HepG2 (cell line): Measurements from ENCODE around the gene TIRAP. TPM values are rescaled to one million over a fixed set of nuclear protein-coding genes. Genes with fewer than 3 reads are reported as not detected.

Experiments used
- ATAC-seq: fragments of 200-7000 bp; cut with Tn5 transposase; 3 replicates; pipeline ENCODE4 v1.9.1; 2020; ENCODE audit warnings: mild to moderate bottlenecking, moderate library complexity
- BruUV-seq: library from RNA; stranded (reverse); fragments of 400-500 nt; replicated peaks from 2 replicates; lab custom pipeline; 2021; lab: Mats Ljungman, UMichigan
- CTCF ChIA-PET: fragments of 300-600 bp; formaldehyde crosslinking; extraction: SDS; loops from one replicate; lab custom pipeline; 2021; ENCODE audit warnings: low total read pairs, inconsistent platforms, low intra/inter-chr PET ratio; lab: Yijun Ruan, JAX
- POLR2A ChIA-PET: fragments of 350-600 bp; sonication (Branson Sonifier 250); formaldehyde crosslinking; loops from one replicate; lab custom pipeline; 2020; ENCODE audit warnings: antibody characterized with exemption, inconsistent platforms; lab: Yijun Ruan, JAX
- DNase-seq: peaks from one replicate; pipeline ENCODE4 v3.0.0-alpha.2; 2015; ENCODE audit warnings: low spot score
- FAIRE-seq: peaks from 3 replicates; lab custom pipeline; 2011; peaks lifted over from hg19 to GRCh38; lab: Jason Lieb, UNC
- H2AFZ ChIP-seq: one replicate; pipeline ENCODE4 v1.6.1; 2011; ENCODE audit warnings: low read length, inconsistent platforms
- H3K27ac ChIP-seq: fragments of 300-600 bp; 3 replicates; pipeline ENCODE4 v1.8.0; 2011; ENCODE audit warnings: mixed run types, mild to moderate bottlenecking, mixed read lengths, low read length, inconsistent platforms; ENCODE audit not compliant: insufficient read depth; ENCODE audit errors: extremely low read length
- H3K27me3 ChIP-seq, 2 experiments: fragments of 200-600 bp in 1 of 2; 2 replicates in 1 of 2; 3 replicates in 1 of 2; pipeline versions ENCODE4 v1.6.0 to v1.8.0; 2011; ENCODE audit warnings: low read length in 2 of 2, mild to moderate bottlenecking in 2 of 2, moderate library complexity in 2 of 2, inconsistent platforms in 1 of 2; ENCODE audit not compliant: insufficient read depth in 2 of 2, control insufficient read depth in 1 of 2
- H3K36me3 ChIP-seq, 2 experiments: fragments of 200-600 bp in 1 of 2; replicated peaks in 1 of 2; 2 replicates in 1 of 2; 3 replicates in 1 of 2; pipeline versions ENCODE4 v1.5.1 to v1.8.0; 2011; ENCODE audit warnings: low read length in 2 of 2, inconsistent platforms in 1 of 2; ENCODE audit not compliant: insufficient read depth in 2 of 2, control insufficient read depth in 1 of 2
- H3K4me1 ChIP-seq: 2 replicates; pipeline ENCODE4 v1.5.1; 2012; ENCODE audit warnings: low read length, inconsistent platforms; ENCODE audit not compliant: insufficient read depth
- H3K4me2 ChIP-seq: 2 replicates; pipeline ENCODE4 v1.6.0; 2011; ENCODE audit warnings: low read depth, low read length, inconsistent platforms
- H3K4me3 ChIP-seq, 3 experiments: fragments of 200-600 bp in 1 of 3; sonication (generic), shearing (Covaris generic) in 1 of 3; replicated peaks in 1 of 3; 2 replicates each; pipeline ENCODE4 v1.5.1; 2011 to 2016; ENCODE audit warnings: low read length in 3 of 3, inconsistent platforms in 2 of 3, low read depth in 2 of 3, mild to moderate bottlenecking in 2 of 3, control low read depth in 1 of 3, mixed read lengths in 1 of 3; ENCODE audit not compliant: insufficient read depth in 1 of 3
- H3K79me2 ChIP-seq: one replicate; pipeline ENCODE4 v1.6.1; 2011; ENCODE audit warnings: low read length, inconsistent platforms; ENCODE audit not compliant: insufficient read depth
- H3K9ac ChIP-seq: 2 replicates; pipeline ENCODE4 v1.6.0; 2011; ENCODE audit warnings: mild to moderate bottlenecking, low read depth, low read length, inconsistent platforms; ENCODE audit not compliant: insufficient read depth
- H3K9me3 ChIP-seq: 2 replicates; pipeline ENCODE4 v1.5.1; 2012; ENCODE audit warnings: mild to moderate bottlenecking, low read length
- H4K20me1 ChIP-seq: 2 replicates; pipeline ENCODE4 v1.6.0; 2011; ENCODE audit warnings: inconsistent platforms, mild to moderate bottlenecking, low read length, moderate library complexity; ENCODE audit not compliant: insufficient read depth
- KDM3A ChIP-seq: IDR thresholded peaks from 2 replicates; pipeline ENCODE4 v1.6.1; 2018; ENCODE audit warnings: low read depth, missing compliant biosample characterization
- NCOA1 ChIP-seq: sonication (generic); formaldehyde crosslinking; IDR thresholded peaks from 2 replicates; pipeline ENCODE4 v1.9.0; 2021; ENCODE audit warnings: missing genetic modification reagents
- PTBP1 ChIP-seq: fragments of 200-400 bp; formaldehyde crosslinking; IDR thresholded peaks from 2 replicates; pipeline ENCODE4 v1.6.1; 2018; ENCODE audit warnings: low read length, low read depth; ENCODE audit not compliant: poor library complexity, severe bottlenecking
- THAP11 ChIP-seq: IDR thresholded peaks from 2 replicates; pipeline ENCODE4 v1.6.1; 2016; ENCODE audit warnings: missing biosample characterization, missing genetic modification reagents
- ZNF737 ChIP-seq: sonication (generic); formaldehyde crosslinking; IDR thresholded peaks from 2 replicates; pipeline ENCODE4 v1.5.0; 2020; ENCODE audit warnings: missing genetic modification reagents, mild to moderate bottlenecking, borderline replicate concordance
- WGBS: methylation state at CpG from one replicate; pipeline ENCODE4 v1.1.6; 2017; ENCODE audit warnings: low lambda C conversion rate; 5-methylcytosine and 5-hydroxymethylcytosine counted together
- in situ Hi-C: cut with HindIII; loops from 2 replicates; pipeline ENCODE4 v1.10.0; 2017; ENCODE audit warnings: low pct_unique_long_range_greater_than_20kb; ENCODE audit not compliant: extremely low pct_ligation_motif_present
- intact Hi-C: fragments of 100-400 bp; cut with micrococcal nuclease; formaldehyde crosslinking; loops from one replicate; pipeline ENCODE4 v1.10.0; 2022; ENCODE audit not compliant: unreplicated experiment
- polyA plus RNA-seq, 8 experiments: library from polyadenylated mRNA; depleted of rRNA in 3 of 8; stranded (reverse) in 7 of 8; unstranded in 1 of 8; fragments of >200 nt; fragmentation: Illumina TruSeq in 4 of 8; extraction: Trizol in 4 of 8; gene quantifications; 2 replicates each; pipeline versions ENCODE4 v1.2.1 to v1.2.3, GENCODE V29; 2011 to 2016; ENCODE audit warnings: low read depth in 4 of 8, missing spikeins in 1 of 8, mixed read lengths in 1 of 8; ENCODE audit not compliant: insufficient read depth in 1 of 8
- total RNA-seq, 5 experiments: library from RNA; depleted of rRNA; stranded (reverse); fragments of >200 nt; fragmentation: Illumina TruSeq; extraction: Trizol; gene quantifications; 2 replicates each; pipeline ENCODE4 v1.2.3, GENCODE V29; 2016; ENCODE audit warnings: low read depth in 1 of 5
- TF ChIP-seq, protein P1 (sequence below): sonication (generic); formaldehyde crosslinking; IDR thresholded peaks from 2 replicates; pipeline ENCODE4 v1.8.0; 2023; ENCODE audit warnings: mild to moderate bottlenecking, missing genetic modification reagents

TIRAP gene
- total and polyA plus RNA-seq, 2 of the 13 experiments (the other 11 are each of a cell fraction or from before 2014, with no cell fraction given): 5.4 to 5.7 TPM

DNA sequence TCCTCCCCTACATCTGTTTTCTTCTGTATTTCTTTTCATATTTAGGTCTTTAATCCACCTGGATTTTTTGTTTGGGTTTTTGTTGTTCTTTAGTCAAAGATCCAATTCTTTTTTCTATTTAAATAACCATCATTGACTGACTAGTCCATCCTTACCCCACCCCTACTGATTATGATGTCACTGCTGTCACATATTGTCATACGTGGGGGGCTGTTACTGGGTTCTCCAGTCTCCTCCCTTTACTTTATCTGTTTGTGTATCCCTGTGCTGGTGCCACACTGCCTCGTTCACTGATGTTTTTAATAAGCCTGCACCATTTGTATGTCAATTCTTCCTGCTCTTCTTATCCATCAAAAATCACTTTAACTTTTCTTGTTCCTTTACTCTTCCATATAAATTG, 14.1 kb downstream of the TIRAP start:
- H3K9ac ChIP-seq: no peak overlapping the region
- CTCF ChIA-PET: no interaction called here
- H3K27ac ChIP-seq: no peak overlapping the region
- no peak for TF ChIP-seq THAP11 (CRISPR knock-in tag)
- TF ChIP-seq, protein P1, sequence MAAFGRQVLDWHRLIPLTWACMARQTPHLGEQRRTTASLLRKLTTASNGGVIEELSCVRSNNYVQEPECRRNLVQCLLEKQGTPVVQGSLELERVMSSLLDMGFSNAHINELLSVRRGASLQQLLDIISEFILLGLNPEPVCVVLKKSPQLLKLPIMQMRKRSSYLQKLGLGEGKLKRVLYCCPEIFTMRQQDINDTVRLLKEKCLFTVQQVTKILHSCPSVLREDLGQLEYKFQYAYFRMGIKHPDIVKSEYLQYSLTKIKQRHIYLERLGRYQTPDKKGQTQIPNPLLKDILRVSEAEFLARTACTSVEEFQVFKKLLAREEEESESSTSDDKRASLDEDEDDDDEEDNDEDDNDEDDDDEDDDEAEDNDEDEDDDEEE (CRISPR knock-in tag): no peak
- no peak for TF ChIP-seq NCOA1 (CRISPR knock-in tag)
- TF ChIP-seq PTBP1: no peak
- TF ChIP-seq ZNF737 (CRISPR knock-in tag): no peak
- no peak for TF ChIP-seq KDM3A (CRISPR knock-in tag)
- POLR2A ChIA-PET: no interaction called here
- peaks cover 10 to 14% of the 10 kb centered on the region in 2 experiments; a peak in 3 of 5 replicates for H3K36me3 ChIP-seq
- no peak for ATAC-seq
- no peaks in the 10 kb centered on the region for H3K9me3 ChIP-seq
- H4K20me1 ChIP-seq: no peaks in the 10 kb centered on the region
- H3K4me1 ChIP-seq: no peaks in the 10 kb centered on the region
- no peaks in the 10 kb centered on the region for H3K27me3 ChIP-seq
- FAIRE-seq: no peak
- H3K4me3 ChIP-seq: no peak overlapping the region
- 97% methylated on average over 2 of the region's 2 CpGs for WGBS
- no TSS peak for BruUV-seq
- no peak overlapping the region for H2AFZ ChIP-seq
- no peak for DNase-seq
- no peaks in the 10 kb centered on the region for H3K79me2 ChIP-seq
- in situ Hi-C loops: no loop called here
- intact Hi-C loops: no loop called here
- H3K4me2 ChIP-seq: no peak overlapping the region
